GM18907 (cell line): Measurements from ENCODE around the gene MRPL48.

Experiments used
- ATAC-seq: cut with Tn5 transposase; IDR thresholded peaks from one replicate; pipeline ENCODE4 v1.9.1; 2021; ENCODE audit warnings: mild to moderate bottlenecking, moderate library complexity; ENCODE audit not compliant: unreplicated experiment

MRPL48 gene

GRCh38 chr11:73883856-73884255 is 96.2 kb downstream of the MRPL48 start:
- no peak for ATAC-seq

GRCh38 chr11:73888244-73888643 is 100.6 kb downstream of the MRPL48 start:
- no peak for ATAC-seq

GRCh38 chr11:73889019-73889418 is 101.3 kb downstream of the MRPL48 start:
- ATAC-seq = no peak

GRCh38 chr11:73889536-73889935 is 101.9 kb downstream of the MRPL48 start:
- ATAC-seq = no peak

GRCh38 chr11:73893041-73893440 is 105.4 kb downstream of the MRPL48 start:
- ATAC-seq = no peak

- no peak for ATAC-seq
These were observed 107.2 kb downstream of the MRPL48 start for GRCh38 chr11:73894725-73895335.

- ATAC-seq = no peak
These were observed 114.6 kb downstream of the MRPL48 start for GRCh38 chr11:73902303-73902702.

- ATAC-seq = no peak
These were observed 119.5 kb downstream of the MRPL48 start for GRCh38 chr11:73907191-73907590.

GRCh38 chr11:73912026-73912425 is 124.4 kb downstream of the MRPL48 start:
- no peak for ATAC-seq

- ATAC-seq = no peak
These were observed 125.8 kb downstream of the MRPL48 start for GRCh38 chr11:73913472-73913871.

- ATAC-seq = no peak
These were observed 126.6 kb downstream of the MRPL48 start for GRCh38 chr11:73914284-73914683.
